K562 (cell line): ENCODE measurements around the gene TUBB4B. TPM values are rescaled to one million over a fixed set of nuclear protein-coding genes. Genes with fewer than 3 reads are reported as not detected.
A peak's percentile ranks its signal among the peaks of the same experiment; 100 is the strongest.

Experiments
- ATAC-seq: fragments of 200-7000 bp; cut with Tn5 transposase; 3 replicates; pipeline ENCODE4 v1.9.1; 2020; ENCODE audit warnings: moderate library complexity
- BruUV-seq: library from RNA; stranded (reverse); fragments of 400-500 nt; replicated peaks from 2 replicates; lab custom pipeline; 2021; lab: Mats Ljungman, UMichigan
- CTCF ChIA-PET: fragments of 300-600 bp; formaldehyde crosslinking; extraction: SDS; loops from one replicate; lab custom pipeline; 2021; ENCODE audit warnings: low intra/inter-chr PET ratio; lab: Yijun Ruan, JAX
- POLR2A ChIA-PET: fragments of 300-600, 350-650 bp; sonication (Branson Sonifier 250); formaldehyde crosslinking; extraction: SDS; loops from one replicate; lab custom pipeline; 2021; ENCODE audit warnings: antibody characterized with exemption, inconsistent platforms; lab: Yijun Ruan, JAX
- DNase-seq, 4 experiments: peaks; one replicate each; pipeline versions ENCODE4 v3.0.0 to v3.0.0-alpha.2; 2011 to 2018; ENCODE audit warnings: low spot score in 3 of 4, mixed read lengths in 3 of 4; ENCODE audit errors: extremely low read depth in 1 of 4
- FAIRE-seq: peaks from 2 replicates; lab custom pipeline; 2011; peaks lifted over from hg19 to GRCh38; lab: Jason Lieb, UNC
- H2AFZ ChIP-seq: 2 replicates; pipeline ENCODE4 v1.6.0; 2011; ENCODE audit warnings: low read depth, low read length, control low read depth, inconsistent platforms
- H3K27ac ChIP-seq: fragments of 200-600 bp; 3 replicates; pipeline ENCODE4 v1.8.0; 2011; ENCODE audit warnings: low read depth, mild to moderate bottlenecking, control low read depth, inconsistent platforms, low read length, moderate library complexity, mixed read lengths; ENCODE audit errors: extremely low read depth
- H3K27me3 ChIP-seq, 2 experiments: fragments of 300-600 bp in 1 of 2; 2 replicates in 1 of 2; 3 replicates in 1 of 2; pipeline versions ENCODE4 v1.6.0 to v1.8.0; 2011; ENCODE audit warnings: inconsistent platforms in 2 of 2, low read length in 2 of 2, mild to moderate bottlenecking in 1 of 2, mixed read lengths in 1 of 2, moderate library complexity in 1 of 2; ENCODE audit not compliant: control insufficient read depth in 2 of 2, insufficient read depth in 2 of 2
- H3K36me3 ChIP-seq: fragments of 300-600 bp; 3 replicates; pipeline ENCODE4 v1.8.0; 2011; ENCODE audit warnings: mild to moderate bottlenecking, low read length, inconsistent platforms; ENCODE audit not compliant: control insufficient read depth, insufficient read depth
- H3K4me1 ChIP-seq, 2 experiments: fragments of 200-600 bp in 1 of 2; replicated peaks in 1 of 2; 2 replicates in 1 of 2; 3 replicates in 1 of 2; pipeline versions ENCODE4 v1.5.1 to v1.8.0; 2011; ENCODE audit warnings: inconsistent platforms in 2 of 2, low read length in 2 of 2, mild to moderate bottlenecking in 1 of 2, mixed read lengths in 1 of 2, moderate library complexity in 1 of 2; ENCODE audit not compliant: control insufficient read depth in 2 of 2, insufficient read depth in 2 of 2
- H3K4me2 ChIP-seq: 2 replicates; pipeline ENCODE4 v1.6.1; 2011; ENCODE audit warnings: low read length, control low read depth, inconsistent platforms, mixed read lengths; ENCODE audit not compliant: insufficient read depth
- H3K4me3 ChIP-seq: fragments of 200-600 bp; sonication (generic), shearing (Covaris generic); 2 replicates; pipeline ENCODE4 v1.5.1; 2016; ENCODE audit warnings: control low read depth, inconsistent platforms
- H3K79me2 ChIP-seq: fragments of 200-600 bp; 3 replicates; pipeline ENCODE4 v1.8.0; 2011; ENCODE audit warnings: low read length, inconsistent platforms; ENCODE audit not compliant: control insufficient read depth, insufficient read depth
- H3K9ac ChIP-seq, 2 experiments: 2 replicates each; pipeline versions ENCODE4 v1.6.0 to v1.6.1; 2011; ENCODE audit warnings: low read depth in 2 of 2, low read length in 2 of 2, control low read depth in 1 of 2, inconsistent platforms in 1 of 2, mild to moderate bottlenecking in 1 of 2, mixed read lengths in 1 of 2; ENCODE audit not compliant: insufficient read depth in 1 of 2
- H3K9me1 ChIP-seq: one replicate; pipeline ENCODE4 v1.6.0; 2011; ENCODE audit warnings: inconsistent platforms, mild to moderate bottlenecking, low read length, moderate library complexity; ENCODE audit not compliant: control insufficient read depth, insufficient read depth
- H3K9me3 ChIP-seq: replicated peaks from 2 replicates; pipeline ENCODE4 v1.5.1; 2011; ENCODE audit warnings: low read depth, low read length, inconsistent platforms; ENCODE audit not compliant: control insufficient read depth, insufficient read depth
- H4K20me1 ChIP-seq: replicated peaks from 2 replicates; pipeline ENCODE4 v1.6.1; 2011; ENCODE audit warnings: low read length, inconsistent platforms, mixed read lengths; ENCODE audit not compliant: control insufficient read depth, insufficient read depth
- CBFB ChIP-seq: sonication (generic); formaldehyde crosslinking; IDR thresholded peaks from 2 replicates; pipeline ENCODE4 v1.4.0; 2020; ENCODE audit warnings: mild to moderate bottlenecking, missing genetic modification reagents
- FOXP1 ChIP-seq: sonication (generic); formaldehyde crosslinking; IDR thresholded peaks from 2 replicates; pipeline ENCODE4 v1.8.0; 2022; ENCODE audit warnings: mild to moderate bottlenecking, missing genetic modification reagents
- SIN3A ChIP-seq, 2 experiments: fragments of 150-350 bp in 1 of 2; IDR thresholded peaks; 2 replicates each; pipeline ENCODE4 v1.6.1; 2011 to 2016; ENCODE audit warnings: borderline replicate concordance in 2 of 2, low read depth in 2 of 2, low read length in 2 of 2, mild to moderate bottlenecking in 2 of 2, moderate library complexity in 2 of 2; ENCODE audit not compliant: control insufficient read depth in 1 of 2
- XRCC3 ChIP-seq: fragments of 450-650 bp; IDR thresholded peaks from 2 replicates; pipeline ENCODE4 v1.6.1; 2017; ENCODE audit warnings: mild to moderate bottlenecking, moderate library complexity
- WGBS: fragments of 100-300 bp; shearing (Covaris generic); methylation state at CpG from one replicate; pipeline ENCODE4 v1.1.6; 2016; ENCODE audit warnings: low coverage, mixed read lengths; ENCODE audit not compliant: insufficient coverage; ENCODE audit errors: missing lambda C conversion rate; 5-methylcytosine and 5-hydroxymethylcytosine counted together
- in situ Hi-C: fragments of 300-500 bp; cut with MboI; formaldehyde crosslinking; loops from 4 replicates; pipeline ENCODE4 v1.15.0; 2018; ENCODE audit warnings: inconsistent platforms, mixed read lengths
- intact Hi-C: fragments of 100-400 bp; cut with micrococcal nuclease; formaldehyde crosslinking; loops from 2 replicates; pipeline ENCODE4 v1.14.2; 2022
- polyA plus RNA-seq, 8 experiments: library from polyadenylated mRNA; depleted of rRNA in 4 of 8; stranded (reverse) in 5 of 8; unstranded in 3 of 8; fragments of >200 nt; fragmentation: Nextera tagmentation in 2 of 8; fragmentation: Illumina TruSeq in 1 of 8; extraction: Ambion mirVana in 2 of 8; extraction: Trizol in 1 of 8; gene quantifications; 2 replicates each; pipeline versions ENCODE4 v1.2.1 to v1.2.3, GENCODE V29; 2011 to 2014; ENCODE audit warnings: inconsistent platforms in 1 of 8, missing spikeins in 1 of 8
- total RNA-seq, 7 experiments: library from RNA; depleted of rRNA in 6 of 7; stranded (reverse); fragments of >200 nt in 6 of 7; fragmentation: Illumina TruSeq in 2 of 7; extraction: Trizol in 2 of 7; gene quantifications; 2 replicates each; pipeline versions ENCODE4 v1.2.1 to v1.2.3, GENCODE V29; 2011 to 2021; ENCODE audit warnings: low replicate concordance in 1 of 7
- TF ChIP-seq, protein P1 (sequence below): IDR thresholded peaks from 3 replicates; pipeline ENCODE4 v1.6.1; 2011; ENCODE audit warnings: borderline replicate concordance, mild to moderate bottlenecking, moderate library complexity; ENCODE audit not compliant: insufficient read length; ENCODE audit errors: extremely low read depth

Gene TUBB4B
- total and polyA plus RNA-seq, 9 of the 15 experiments (the other 6 are each of a cell fraction or from before 2014, with no cell fraction given): 24.1 to 443 (median 268) TPM

DNA sequence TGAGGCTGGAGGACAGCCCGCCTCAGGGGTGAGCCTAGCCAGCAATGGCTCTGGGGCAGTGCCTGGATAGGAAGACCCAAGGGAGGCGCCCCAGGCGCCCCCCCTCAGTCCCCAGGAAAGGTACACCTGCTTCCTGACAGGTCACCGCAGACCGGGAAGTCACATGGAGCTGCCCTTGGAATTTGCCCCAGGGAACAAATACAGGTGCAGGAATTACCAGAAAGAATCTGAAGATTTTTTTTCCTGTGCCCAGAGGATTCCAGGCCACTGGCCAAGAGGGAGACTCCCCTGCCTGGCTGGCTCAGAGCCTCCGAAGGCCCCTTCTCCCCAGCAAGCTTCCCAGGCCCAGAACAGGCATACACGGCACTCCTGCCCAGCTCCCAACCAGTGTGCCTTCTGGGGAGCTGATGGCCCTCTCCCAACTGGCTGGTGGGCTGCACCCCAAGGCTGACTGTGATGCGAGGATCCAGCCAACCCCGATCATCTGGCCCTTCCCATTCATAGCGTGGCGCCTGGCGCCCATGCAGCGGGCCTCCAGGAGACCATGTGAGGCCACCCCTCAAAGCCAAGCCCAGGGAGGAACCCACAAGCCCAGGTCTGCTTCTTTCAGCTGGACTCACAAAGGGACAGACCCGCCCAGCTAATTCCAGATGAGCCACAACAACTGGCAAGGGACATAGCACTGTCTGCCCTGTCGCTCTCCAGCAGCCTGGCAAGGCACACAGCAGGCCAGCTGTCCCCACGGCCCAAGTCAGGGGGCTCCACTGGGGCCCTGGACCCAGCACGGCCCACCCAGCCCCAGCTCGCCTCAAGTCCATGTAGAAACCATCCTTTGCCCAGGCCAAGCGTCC lies 42.8 kb upstream of the TUBB4B start (continued):
- TF ChIP-seq SIN3A (IDR thresholded peaks at IDR 0.05; ENCODE audit: borderline replicate concordance in 2 of 2, control insufficient read depth in 1 of 2, low read depth in 2 of 2, low read length in 2 of 2) (0 out of 4 replicates have a peak, but pooled peaks of 1 of the 2 experiments have one; percentile 18), CBFB (CRISPR knock-in tag) (0 out of 2 replicates have a peak, but pooled peaks have one; percentile 24)

DNA sequence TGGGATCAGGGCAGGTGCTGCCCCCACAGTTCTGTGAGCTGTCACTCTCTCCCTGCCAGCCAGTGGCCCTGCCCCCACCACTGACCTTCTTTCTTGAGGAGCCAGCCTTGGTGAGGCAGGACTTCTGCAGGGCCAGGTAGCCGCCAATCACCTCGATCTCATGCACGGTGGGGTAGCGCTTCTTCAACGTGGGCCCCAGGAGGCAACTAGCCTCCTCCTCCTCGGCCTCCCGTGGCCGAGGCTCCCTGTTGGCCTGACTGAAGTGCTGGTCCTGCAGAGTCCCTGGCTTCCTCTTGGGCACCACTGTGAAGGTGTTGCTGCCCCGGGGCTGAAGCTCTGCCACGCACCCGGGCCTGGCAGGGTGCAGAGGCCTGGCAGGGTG lies 42.2 kb upstream of the TUBB4B start:
- no peak for ATAC-seq
- peaks cover 65% of the 10 kb centered on the region for H3K79me2 ChIP-seq
- in situ Hi-C loops: no loop called here
- TF ChIP-seq FOXP1 (CRISPR knock-in tag): no peak
- TF ChIP-seq, protein P1, sequence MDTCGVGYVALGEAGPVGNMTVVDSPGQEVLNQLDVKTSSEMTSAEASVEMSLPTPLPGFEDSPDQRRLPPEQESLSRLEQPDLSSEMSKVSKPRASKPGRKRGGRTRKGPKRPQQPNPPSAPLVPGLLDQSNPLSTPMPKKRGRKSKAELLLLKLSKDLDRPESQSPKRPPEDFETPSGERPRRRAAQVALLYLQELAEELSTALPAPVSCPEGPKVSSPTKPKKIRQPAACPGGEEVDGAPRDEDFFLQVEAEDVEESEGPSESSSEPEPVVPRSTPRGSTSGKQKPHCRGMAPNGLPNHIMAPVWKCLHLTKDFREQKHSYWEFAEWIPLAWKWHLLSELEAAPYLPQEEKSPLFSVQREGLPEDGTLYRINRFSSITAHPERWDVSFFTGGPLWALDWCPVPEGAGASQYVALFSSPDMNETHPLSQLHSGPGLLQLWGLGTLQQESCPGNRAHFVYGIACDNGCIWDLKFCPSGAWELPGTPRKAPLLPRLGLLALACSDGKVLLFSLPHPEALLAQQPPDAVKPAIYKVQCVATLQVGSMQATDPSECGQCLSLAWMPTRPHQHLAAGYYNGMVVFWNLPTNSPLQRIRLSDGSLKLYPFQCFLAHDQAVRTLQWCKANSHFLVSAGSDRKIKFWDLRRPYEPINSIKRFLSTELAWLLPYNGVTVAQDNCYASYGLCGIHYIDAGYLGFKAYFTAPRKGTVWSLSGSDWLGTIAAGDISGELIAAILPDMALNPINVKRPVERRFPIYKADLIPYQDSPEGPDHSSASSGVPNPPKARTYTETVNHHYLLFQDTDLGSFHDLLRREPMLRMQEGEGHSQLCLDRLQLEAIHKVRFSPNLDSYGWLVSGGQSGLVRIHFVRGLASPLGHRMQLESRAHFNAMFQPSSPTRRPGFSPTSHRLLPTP: no peak
- TF ChIP-seq CBFB (CRISPR knock-in tag): 0 out of 2 replicates have a peak, but pooled peaks have one; percentile 8
- no peak for TF ChIP-seq XRCC3

More for the DNA sequence above, 42.2 kb upstream of the TUBB4B start:
- Histone ChIP-seq H3K27me3 (no peaks in the 10 kb centered on the region), H3K36me3 (peaks cover 10% of the 10 kb centered on the region; the same call in 2 of the 3 replicates), H2AFZ (no peak overlapping the region), H3K4me1 (peaks cover 23 to 88% of the 10 kb centered on the region in 2 experiments), H3K9me1 (peaks cover under 1% of the 10 kb centered on the region), H4K20me1 (peaks cover 5% of the 10 kb centered on the region), H3K4me3 (peak overlapping the region; percentile 37; the same call in 1 of the 2 replicates), H3K9me3 (no peaks in the 10 kb centered on the region), H3K9ac (peak overlapping the region in 1 of 2 experiments; percentile 89; a peak in 2 of 4 replicates), H3K27ac (0 out of 3 replicates have a peak overlapping the region, but pooled peaks have one; percentile 10), H3K4me2 (peak overlapping the region; percentile 44)
- POLR2A ChIA-PET: interaction anchor here (0.6 to 3.2 kb wide), 5 partner anchors 9 to 394 kb away, joined by 3 to 26 read pairs (median 3); partner anchors contain the start of genes ANAPC2 and SSNA1
- 52% methylated on average over 11 of the region's 11 CpGs for WGBS
- CTCF ChIA-PET: no interaction called here
- intact Hi-C loops: no loop called here
- DNase-seq: no peak
- BruUV-seq: no TSS peak
- FAIRE-seq: peak; percentile 19
